Body of pancreas (tissue), 4 donors: ENCODE measurements around the gene OR56A3.

ENCODE experiments used
- CTCF ChIP-seq, 7 experiments: fragments of 450-650 bp in 4 of 7; fragments of 200-600 bp in 3 of 7; sonication (generic) in 3 of 7; IDR thresholded peaks; one replicate each; pipeline ENCODE4 v1.5.1; 2016 to 2019; ENCODE audit warnings: antibody characterized with exemption in 7 of 7
- POLR2A ChIP-seq, 3 donors: fragments of 450-650 bp; IDR thresholded peaks; one replicate each; pipeline ENCODE4 v1.6.1; 2016; ENCODE audit warnings: antibody characterized with exemption in 3 of 3, mild to moderate bottlenecking in 2 of 3

- TF ChIP-seq CTCF (IDR thresholded peaks at IDR 0.05) (no peak), POLR2A (IDR thresholded peaks at IDR 0.05) (no peak)
These were observed 8.9 kb upstream of the OR56A3 start for GRCh38 chr11:5933116-5933515.
